Measurements from ENCODE around the gene WDR70. TPM values are rescaled to one million over a fixed set of nuclear protein-coding genes. Genes with fewer than 3 reads are reported as not detected.
"Not testable (repeated sequence)": the region's sequence is repeated elsewhere in the genome, so short reads cannot be mapped to it uniquely, and the experiment has no call there.

The WDR70 gene
- total RNA-seq, 2 experiments from 2014 or later, result 28.8 to 35.3 TPM

- Mint-ChIP-seq H3K27me3 (ENCODE audit: low read depth) (no peaks in the 10 kb centered on the region), H3K4me1 (ENCODE audit: low read depth) (no peaks in the 10 kb centered on the region), H3K27ac (no peak overlapping the region), H3K9me3 (ENCODE audit: insufficient read depth) (peaks cover 20% of the 10 kb centered on the region), H3K4me3 (no peak overlapping the region), H3K36me3 (ENCODE audit: low read depth) (peaks cover 24% of the 10 kb centered on the region)
- ChIA-PET CTCF (no interaction called here), POLR2A (no interaction called here)
- no peak for DNase-seq
- no peak for ATAC-seq
Observed at GRCh38 chr5:37628876-37629275, 249.8 kb downstream of the WDR70 start.

GRCh38 chr5:37631939-37632338 lies 252.8 kb downstream of the WDR70 start:
- Mint-ChIP-seq H3K36me3 (ENCODE audit: low read depth) (peaks cover 24% of the 10 kb centered on the region), H3K9me3 (ENCODE audit: insufficient read depth) (peaks cover 20% of the 10 kb centered on the region), H3K4me3 (no peak overlapping the region), H3K27me3 (ENCODE audit: low read depth) (no peaks in the 10 kb centered on the region), H3K4me1 (ENCODE audit: low read depth) (no peaks in the 10 kb centered on the region), H3K27ac (no peak overlapping the region)
- no peak for ATAC-seq
- no peak for DNase-seq
- ChIA-PET POLR2A (no interaction called here), CTCF (no interaction called here)

GRCh38 chr5:37637165-37637845 lies 258.2 kb downstream of the WDR70 start:
- no peaks in the 10 kb centered on the region for H3K9me3 Mint-ChIP-seq (ENCODE audit: insufficient read depth)
- ChIA-PET CTCF (interaction anchor here (1.2 to 1.9 kb wide), 2 partner anchors 14 to 84 kb away, joined by 4 read pairs; no protein-coding TSS in a partner anchor), POLR2A (no interaction called here)
- no peak for ATAC-seq
- H3K4me1 Mint-ChIP-seq (ENCODE audit: low read depth), result no peaks in the 10 kb centered on the region
- no peaks in the 10 kb centered on the region for H3K36me3 Mint-ChIP-seq (ENCODE audit: low read depth)
- no peak overlapping the region for H3K27ac Mint-ChIP-seq
- H3K27me3 Mint-ChIP-seq (ENCODE audit: low read depth), result no peaks in the 10 kb centered on the region
- DNase-seq, result no peak
- no peak overlapping the region for H3K4me3 Mint-ChIP-seq

GRCh38 chr5:37638897-37639296 lies 259.8 kb downstream of the WDR70 start:
- POLR2A ChIA-PET, result no interaction called here
- Mint-ChIP-seq H3K4me3 (no peak overlapping the region), H3K27ac (no peak overlapping the region), H3K9me3 (ENCODE audit: insufficient read depth) (peaks cover 4% of the 10 kb centered on the region), H3K4me1 (ENCODE audit: low read depth) (no peaks in the 10 kb centered on the region), H3K27me3 (ENCODE audit: low read depth) (no peaks in the 10 kb centered on the region), H3K36me3 (ENCODE audit: low read depth) (no peaks in the 10 kb centered on the region)
- ATAC-seq, result no peak
- CTCF ChIA-PET, result no interaction called here
- no peak for DNase-seq

GRCh38 chr5:37640088-37640487 lies 261.0 kb downstream of the WDR70 start:
- Mint-ChIP-seq H3K27ac (no peak overlapping the region), H3K9me3 (ENCODE audit: insufficient read depth) (peaks cover 4% of the 10 kb centered on the region), H3K27me3 (ENCODE audit: low read depth) (no peaks in the 10 kb centered on the region), H3K4me1 (ENCODE audit: low read depth) (no peaks in the 10 kb centered on the region), H3K4me3 (no peak overlapping the region), H3K36me3 (ENCODE audit: low read depth) (peaks cover 2% of the 10 kb centered on the region)
- POLR2A ChIA-PET, result no interaction called here
- DNase-seq, result no peak
- no peak for ATAC-seq
- CTCF ChIA-PET, result no interaction called here

GRCh38 chr5:37641933-37642332 lies 262.8 kb downstream of the WDR70 start:
- no peaks in the 10 kb centered on the region for H3K4me1 Mint-ChIP-seq (ENCODE audit: low read depth)
- DNase-seq (no peak), ATAC-seq (no peak)
- H3K9me3 Mint-ChIP-seq (ENCODE audit: insufficient read depth), result peaks cover 17% of the 10 kb centered on the region
- ChIA-PET CTCF (no interaction called here), POLR2A (no interaction called here)
- no peak overlapping the region for H3K27ac Mint-ChIP-seq
- H3K36me3 Mint-ChIP-seq (ENCODE audit: low read depth), result peaks cover 2% of the 10 kb centered on the region
- H3K4me3 Mint-ChIP-seq, result no peak overlapping the region
- no peaks in the 10 kb centered on the region for H3K27me3 Mint-ChIP-seq (ENCODE audit: low read depth)

GRCh38 chr5:37645707-37646106 lies 266.6 kb downstream of the WDR70 start:
- ChIA-PET CTCF (interaction anchor here (1.2 kb wide), 1 partner anchor 21 kb away, joined by 3 read pairs; no protein-coding TSS in a partner anchor), POLR2A (no interaction called here)
- Mint-ChIP-seq H3K4me3 (no peak overlapping the region), H3K4me1 (ENCODE audit: low read depth) (no peaks in the 10 kb centered on the region), H3K9me3 (ENCODE audit: insufficient read depth) (peaks cover 27% of the 10 kb centered on the region), H3K27me3 (ENCODE audit: low read depth) (no peaks in the 10 kb centered on the region), H3K27ac (no peak overlapping the region), H3K36me3 (ENCODE audit: low read depth) (peaks cover 2% of the 10 kb centered on the region)
- ATAC-seq (no peak), DNase-seq (no peak)

- Mint-ChIP-seq H3K9me3 (ENCODE audit: insufficient read depth) (peaks cover 16% of the 10 kb centered on the region), H3K36me3 (ENCODE audit: low read depth) (peaks cover 12% of the 10 kb centered on the region)
- DNase-seq; POLR2A ChIA-PET; H3K27ac Mint-ChIP-seq; CTCF ChIA-PET; H3K27me3 Mint-ChIP-seq (ENCODE audit: low read depth); H3K4me1 Mint-ChIP-seq (ENCODE audit: low read depth); ATAC-seq; H3K4me3 Mint-ChIP-seq: not testable (repeated sequence)
Observed at GRCh38 chr5:37654566-37654965, 275.4 kb downstream of the WDR70 start.

GRCh38 chr5:37657046-37657445 lies 277.9 kb downstream of the WDR70 start:
- H3K9me3 Mint-ChIP-seq (ENCODE audit: insufficient read depth), result peaks cover 16% of the 10 kb centered on the region
- ATAC-seq (no peak), DNase-seq (no peak)
- H3K36me3 Mint-ChIP-seq (ENCODE audit: low read depth), result peaks cover 10% of the 10 kb centered on the region
- ChIA-PET CTCF (interaction anchor here (1.3 kb wide), 1 partner anchor 10 kb away, joined by 3 read pairs; no protein-coding TSS in a partner anchor), POLR2A (interaction anchor here (0.6 kb wide), 1 partner anchor 87 kb away, joined by 3 read pairs; no protein-coding TSS in a partner anchor)
- no peak overlapping the region for H3K27ac Mint-ChIP-seq
- no peak overlapping the region for H3K4me3 Mint-ChIP-seq
- no peaks in the 10 kb centered on the region for H3K4me1 Mint-ChIP-seq (ENCODE audit: low read depth)
- H3K27me3 Mint-ChIP-seq (ENCODE audit: low read depth), result no peaks in the 10 kb centered on the region

- Mint-ChIP-seq H3K27me3 (ENCODE audit: low read depth) (no peaks in the 10 kb centered on the region), H3K27ac (no peak overlapping the region), H3K36me3 (ENCODE audit: low read depth) (peaks cover 8% of the 10 kb centered on the region), H3K9me3 (ENCODE audit: insufficient read depth) (peaks cover 16% of the 10 kb centered on the region), H3K4me3 (no peak overlapping the region), H3K4me1 (ENCODE audit: low read depth) (no peaks in the 10 kb centered on the region)
- no peak for DNase-seq
- POLR2A ChIA-PET, result no interaction called here
- CTCF ChIA-PET, result no interaction called here
- no peak for ATAC-seq
Observed at GRCh38 chr5:37658440-37658839, 279.3 kb downstream of the WDR70 start.

GRCh38 chr5:37660319-37660718 lies 281.2 kb downstream of the WDR70 start:
- no peak for DNase-seq
- ATAC-seq, result no peak
- H3K27ac Mint-ChIP-seq, result no peak overlapping the region
- no peak overlapping the region for H3K4me3 Mint-ChIP-seq
- no peaks in the 10 kb centered on the region for H3K4me1 Mint-ChIP-seq (ENCODE audit: low read depth)
- H3K27me3 Mint-ChIP-seq (ENCODE audit: low read depth), result no peaks in the 10 kb centered on the region
- H3K9me3 Mint-ChIP-seq (ENCODE audit: insufficient read depth), result peaks cover 4% of the 10 kb centered on the region
- CTCF ChIA-PET, result no interaction called here
- H3K36me3 Mint-ChIP-seq (ENCODE audit: low read depth), result peaks cover 6% of the 10 kb centered on the region
- POLR2A ChIA-PET, result no interaction called here

GRCh38 chr5:37661227-37661920 lies 282.3 kb downstream of the WDR70 start:
- Mint-ChIP-seq H3K4me3 (no peak overlapping the region), H3K9me3 (ENCODE audit: insufficient read depth) (no peaks in the 10 kb centered on the region), H3K27me3 (ENCODE audit: low read depth) (no peaks in the 10 kb centered on the region), H3K36me3 (ENCODE audit: low read depth) (no peaks in the 10 kb centered on the region), H3K27ac (no peak overlapping the region), H3K4me1 (ENCODE audit: low read depth) (no peaks in the 10 kb centered on the region)
- ChIA-PET CTCF (no interaction called here), POLR2A (no interaction called here)
- DNase-seq, result no peak
- no peak for ATAC-seq
